ENCODE data around the gene TCF4.

TCF4 gene

DNA sequence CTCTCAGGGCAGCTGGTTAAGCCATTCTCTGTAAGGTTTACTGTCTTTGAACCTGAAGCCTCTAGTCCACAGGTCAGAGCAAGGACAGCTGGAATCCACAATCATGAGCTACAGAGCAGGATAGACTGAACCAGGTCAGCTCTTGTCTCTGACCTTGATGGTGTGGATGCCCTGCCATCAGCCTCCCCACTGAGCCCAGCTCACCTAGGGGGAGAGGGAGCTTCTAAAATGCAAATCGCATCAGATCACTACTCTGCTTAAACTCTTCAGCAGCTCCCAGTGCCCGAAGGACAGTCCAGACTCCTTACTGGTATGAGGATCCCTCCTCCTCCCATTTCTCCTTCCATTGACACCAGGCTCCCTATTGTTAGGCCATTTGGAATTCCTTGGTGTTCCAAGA lies 373.5 kb downstream of the TCF4 start:
- no peak for DNase-seq

- DNase-seq, result no peak
Observed at GRCh38 chr18:55213586-55213985, 374.4 kb downstream of the TCF4 start.

- DNase-seq, result no peak
Observed at GRCh38 chr18:55206927-55207326, 381.1 kb downstream of the TCF4 start.

- DNase-seq, result no peak
Observed at GRCh38 chr18:55202232-55202917, 385.6 kb downstream of the TCF4 start.

GRCh38 chr18:55199291-55199963 lies 388.6 kb downstream of the TCF4 start:
- peak; percentile 93 for DNase-seq

- no peak for DNase-seq
Observed at GRCh38 chr18:55195863-55196262, 392.1 kb downstream of the TCF4 start.

GRCh38 chr18:55189972-55190371 lies 398.0 kb downstream of the TCF4 start:
- DNase-seq, result peak; percentile 87

- no peak for DNase-seq
Observed at GRCh38 chr18:55186588-55186987, 401.4 kb downstream of the TCF4 start.

- DNase-seq, result no peak
Observed at GRCh38 chr18:55185391-55185790, 402.6 kb downstream of the TCF4 start.

- DNase-seq, result no peak
Observed at GRCh38 chr18:55179835-55180234, 408.2 kb downstream of the TCF4 start.

- DNase-seq, result no peak
Observed at GRCh38 chr18:55179425-55179824, 408.6 kb downstream of the TCF4 start.

GRCh38 chr18:55173291-55173690 lies 414.7 kb downstream of the TCF4 start:
- DNase-seq, result no peak

All from NCI-H82 (cell line).